ENCODE measurements around the gene AOPEP.
"Not testable (repeated sequence)": the region's sequence is repeated elsewhere in the genome, so short reads cannot be mapped to it uniquely, and the experiment has no call there.

Gene AOPEP

DNA sequence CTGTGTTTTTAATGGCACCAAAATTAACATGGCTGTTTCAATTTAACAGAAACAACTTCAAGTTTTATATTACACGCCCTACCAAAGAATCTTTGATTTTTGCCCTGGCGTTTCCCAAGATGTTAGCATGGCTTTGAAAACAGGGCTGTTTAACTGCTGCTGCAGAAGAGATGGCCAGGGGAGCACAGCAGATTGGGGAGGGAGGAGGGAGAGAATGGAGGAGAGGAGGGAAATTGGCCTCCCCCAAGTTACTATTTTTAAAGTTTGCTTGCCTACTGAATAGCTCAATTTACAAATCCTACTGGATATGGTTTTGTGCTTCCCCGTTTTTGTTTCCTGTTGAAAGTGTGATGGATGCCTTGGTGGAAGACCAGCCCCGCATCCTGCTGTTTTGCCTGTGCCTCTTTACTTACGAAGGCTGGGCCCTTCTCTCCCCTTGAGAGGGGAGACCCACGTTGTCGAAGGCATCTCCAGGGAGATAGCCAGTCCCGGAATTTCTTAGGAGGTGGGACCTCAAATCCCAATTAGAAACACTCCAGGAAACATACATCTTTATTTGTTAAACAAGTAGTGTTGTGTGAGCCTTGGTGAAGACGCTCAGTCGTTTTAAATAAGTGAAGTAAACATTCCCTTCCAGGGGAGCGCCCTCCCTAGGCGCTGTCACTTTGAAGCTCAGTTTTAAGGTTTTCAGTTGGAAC lies 98.6 kb downstream of the AOPEP start:
- no peak for DNase-seq (ENCODE audit: extremely low read depth, low read depth)
- TF ChIP-seq, protein P1, sequence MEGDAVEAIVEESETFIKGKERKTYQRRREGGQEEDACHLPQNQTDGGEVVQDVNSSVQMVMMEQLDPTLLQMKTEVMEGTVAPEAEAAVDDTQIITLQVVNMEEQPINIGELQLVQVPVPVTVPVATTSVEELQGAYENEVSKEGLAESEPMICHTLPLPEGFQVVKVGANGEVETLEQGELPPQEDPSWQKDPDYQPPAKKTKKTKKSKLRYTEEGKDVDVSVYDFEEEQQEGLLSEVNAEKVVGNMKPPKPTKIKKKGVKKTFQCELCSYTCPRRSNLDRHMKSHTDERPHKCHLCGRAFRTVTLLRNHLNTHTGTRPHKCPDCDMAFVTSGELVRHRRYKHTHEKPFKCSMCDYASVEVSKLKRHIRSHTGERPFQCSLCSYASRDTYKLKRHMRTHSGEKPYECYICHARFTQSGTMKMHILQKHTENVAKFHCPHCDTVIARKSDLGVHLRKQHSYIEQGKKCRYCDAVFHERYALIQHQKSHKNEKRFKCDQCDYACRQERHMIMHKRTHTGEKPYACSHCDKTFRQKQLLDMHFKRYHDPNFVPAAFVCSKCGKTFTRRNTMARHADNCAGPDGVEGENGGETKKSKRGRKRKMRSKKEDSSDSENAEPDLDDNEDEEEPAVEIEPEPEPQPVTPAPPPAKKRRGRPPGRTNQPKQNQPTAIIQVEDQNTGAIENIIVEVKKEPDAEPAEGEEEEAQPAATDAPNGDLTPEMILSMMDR (IDR thresholded peaks at IDR 0.05; ENCODE audit: low read depth, low read length), result no peak

DNA sequence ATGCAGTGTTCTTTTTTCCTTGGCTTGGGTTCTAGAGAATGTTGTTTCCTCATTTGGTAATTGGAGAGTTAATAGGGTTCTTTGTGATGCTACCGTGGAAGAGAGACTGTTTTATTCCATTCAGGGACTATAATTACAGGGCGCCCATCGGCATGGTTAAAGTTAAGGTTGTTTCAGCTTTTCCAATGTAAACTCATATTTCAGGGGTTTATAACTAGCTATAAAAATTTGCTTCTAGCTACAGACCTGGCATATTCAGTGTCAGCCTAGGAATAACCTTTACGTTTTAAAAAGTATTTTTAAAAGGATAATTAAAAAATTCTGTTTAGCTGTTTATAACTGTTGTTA lies 99.1 kb downstream of the AOPEP start:
- no peak for DNase-seq (ENCODE audit: extremely low read depth, low read depth)
- TF ChIP-seq, protein P1 (IDR thresholded peaks at IDR 0.05; ENCODE audit: low read depth, low read length), result no peak

DNA sequence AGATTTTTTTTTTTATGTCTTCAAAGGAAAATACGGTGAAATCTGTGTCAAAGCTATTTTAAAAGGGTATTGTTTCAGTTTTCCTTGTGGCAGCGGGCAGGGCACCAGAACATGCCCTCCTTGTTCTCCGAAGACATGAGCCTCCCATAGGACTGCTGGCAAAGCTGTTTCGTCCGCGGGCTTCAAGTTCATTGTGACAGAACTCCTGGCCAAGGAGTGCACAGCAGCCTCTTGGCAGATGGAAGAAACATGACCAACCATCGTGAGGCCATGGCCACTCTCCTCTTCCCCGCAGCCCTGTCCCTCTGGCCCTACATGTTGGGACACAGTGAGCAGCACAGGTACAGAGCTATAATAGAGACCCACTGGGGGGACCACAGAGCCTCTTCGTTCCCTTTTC lies 99.5 kb downstream of the AOPEP start:
- DNase-seq (ENCODE audit: extremely low read depth, low read depth), result no peak
- TF ChIP-seq, protein P1 (IDR thresholded peaks at IDR 0.05; ENCODE audit: low read depth, low read length), result no peak

DNA sequence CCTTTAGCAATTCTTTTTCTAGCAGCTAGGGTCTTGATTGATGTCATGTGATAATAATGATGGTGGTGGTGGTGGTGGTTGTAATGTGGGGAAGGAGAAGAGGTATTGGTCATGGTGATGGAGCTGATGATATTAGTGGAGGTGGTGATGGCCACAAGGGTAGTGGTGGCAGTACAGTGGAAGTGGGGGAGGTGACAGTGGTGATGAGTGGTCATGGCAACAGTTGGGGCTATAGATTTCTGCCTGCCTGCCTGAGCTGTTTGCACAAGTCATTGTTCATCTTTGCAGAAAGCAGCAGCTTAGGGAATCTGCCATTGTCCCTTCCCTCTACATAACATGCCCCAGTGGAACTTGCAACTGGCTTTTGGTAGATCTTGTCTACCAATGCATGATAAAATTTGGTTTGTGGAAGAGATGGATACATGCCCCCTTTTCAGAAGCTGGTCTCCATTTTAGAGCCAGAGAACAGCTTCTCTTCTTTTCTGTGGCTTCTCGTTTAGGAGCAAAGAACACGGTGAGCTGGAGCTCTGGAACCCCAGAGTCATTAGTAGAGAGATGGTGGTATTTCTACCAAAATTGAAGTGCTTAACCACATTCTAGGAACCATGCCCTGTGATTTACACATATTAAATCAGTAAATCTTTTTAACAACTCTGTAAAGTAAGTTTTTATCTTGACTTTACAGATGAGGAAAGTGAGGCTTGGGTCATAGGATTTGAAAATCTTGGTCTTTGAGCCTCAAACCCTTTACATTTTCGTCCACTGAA lies 100.3 kb downstream of the AOPEP start:
- no peak for DNase-seq (ENCODE audit: extremely low read depth, low read depth)
- TF ChIP-seq, protein P1 (IDR thresholded peaks at IDR 0.05; ENCODE audit: low read depth, low read length), result no peak

DNA sequence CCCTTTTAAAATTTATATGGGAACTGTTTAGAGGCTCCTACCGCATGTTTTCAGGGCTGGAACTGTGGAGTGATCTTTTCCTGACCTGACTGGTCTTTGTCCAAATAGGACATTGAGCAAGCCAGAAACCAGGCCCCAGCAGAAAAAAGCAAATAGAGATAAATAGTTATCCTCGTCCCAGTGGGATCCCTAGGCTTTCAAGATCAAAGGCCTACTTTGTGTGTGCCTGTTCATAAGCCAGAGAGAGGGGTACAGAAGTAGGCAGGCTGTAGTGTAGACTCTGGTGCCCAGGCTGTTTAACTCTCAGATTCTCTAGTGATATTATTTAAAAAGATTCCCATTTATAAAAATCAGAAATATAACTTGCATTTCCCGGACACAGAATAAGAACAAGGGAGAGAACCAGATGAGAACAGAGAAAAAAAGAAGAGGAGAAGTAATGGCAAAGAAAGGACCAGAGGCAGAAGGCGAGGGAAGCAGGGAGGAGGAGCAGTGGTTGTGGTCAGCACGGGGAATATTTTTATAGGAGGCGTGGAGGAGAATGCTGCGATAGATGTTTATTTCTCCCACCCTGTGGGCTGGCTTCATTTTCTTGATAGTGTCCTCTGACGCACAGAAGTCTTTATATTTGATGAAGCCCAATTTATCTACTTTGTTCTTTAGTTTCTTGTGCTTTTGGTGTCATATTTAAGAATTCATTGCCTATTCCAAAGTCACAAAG lies 101.2 kb downstream of the AOPEP start:
- TF ChIP-seq, protein P1 (IDR thresholded peaks at IDR 0.05; ENCODE audit: low read depth, low read length), result no peak
- DNase-seq (ENCODE audit: extremely low read depth, low read depth), result no peak

DNA sequence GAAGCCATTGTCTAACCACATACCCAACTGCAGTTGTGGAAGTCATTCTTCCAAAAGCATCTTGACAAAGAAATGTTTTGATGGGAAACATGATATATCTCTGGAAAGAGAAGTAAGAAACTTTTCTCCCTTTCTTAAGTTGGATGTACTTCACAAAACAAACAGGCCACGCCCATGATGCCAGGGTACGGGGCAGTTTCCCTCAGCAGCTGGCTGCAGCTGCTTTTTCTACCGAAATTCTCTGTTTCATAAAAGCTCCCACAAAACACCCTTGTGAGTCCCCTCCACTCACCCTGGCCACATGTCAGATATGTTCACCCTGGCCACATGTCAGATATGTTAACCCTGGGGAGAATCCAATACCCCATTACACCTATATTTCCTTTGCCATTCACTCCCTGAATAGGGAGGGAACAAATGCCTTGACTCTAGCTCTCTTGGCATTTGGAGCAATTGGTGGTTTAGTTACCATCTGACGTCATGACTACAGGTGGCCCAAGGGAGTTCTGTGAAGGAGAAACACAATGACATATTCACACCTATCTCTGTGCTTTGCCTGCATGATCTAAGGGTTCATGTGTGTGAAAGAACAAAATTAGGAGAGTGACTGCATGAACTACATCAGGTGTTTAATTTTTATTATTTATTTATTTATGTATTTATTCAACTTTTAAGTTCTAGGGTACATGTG lies 103.0 kb downstream of the AOPEP start:
- DNase-seq (ENCODE audit: extremely low read depth, low read depth), result no peak

DNA sequence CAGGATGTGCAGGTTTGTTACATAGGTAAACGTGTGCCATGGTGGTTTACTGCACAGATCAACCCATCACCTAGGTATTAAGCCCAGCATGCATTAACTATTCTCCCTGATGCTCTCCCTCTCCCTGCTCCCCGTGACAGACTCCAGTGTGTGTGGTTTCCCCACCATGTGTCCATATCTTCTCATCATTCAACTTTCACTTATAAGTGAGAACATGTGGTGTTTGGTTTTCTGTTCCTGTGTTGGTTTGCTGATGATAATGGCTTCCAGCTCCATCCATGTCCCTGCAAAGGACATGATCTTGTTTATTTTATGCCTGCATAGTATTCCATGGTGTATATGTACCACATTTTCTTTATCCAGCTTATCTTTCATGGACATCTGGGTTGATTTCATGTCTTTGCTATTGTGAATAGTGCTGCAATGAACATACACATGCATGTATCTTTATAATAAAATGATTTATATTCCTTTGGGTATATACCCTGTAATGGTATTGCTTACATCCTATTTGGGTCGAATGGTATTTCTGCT lies 103.6 kb downstream of the AOPEP start:
- DNase-seq (ENCODE audit: extremely low read depth, low read depth), result not testable (repeated sequence)

More for the DNA sequence above, 103.0 kb downstream of the AOPEP start:
- TF ChIP-seq, protein P1 (IDR thresholded peaks at IDR 0.05; ENCODE audit: low read depth, low read length), result no peak
